Measurements from ENCODE around the gene COX8A.

Gene COX8A, protein sequence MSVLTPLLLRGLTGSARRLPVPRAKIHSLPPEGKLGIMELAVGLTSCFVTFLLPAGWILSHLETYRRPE

DNA sequence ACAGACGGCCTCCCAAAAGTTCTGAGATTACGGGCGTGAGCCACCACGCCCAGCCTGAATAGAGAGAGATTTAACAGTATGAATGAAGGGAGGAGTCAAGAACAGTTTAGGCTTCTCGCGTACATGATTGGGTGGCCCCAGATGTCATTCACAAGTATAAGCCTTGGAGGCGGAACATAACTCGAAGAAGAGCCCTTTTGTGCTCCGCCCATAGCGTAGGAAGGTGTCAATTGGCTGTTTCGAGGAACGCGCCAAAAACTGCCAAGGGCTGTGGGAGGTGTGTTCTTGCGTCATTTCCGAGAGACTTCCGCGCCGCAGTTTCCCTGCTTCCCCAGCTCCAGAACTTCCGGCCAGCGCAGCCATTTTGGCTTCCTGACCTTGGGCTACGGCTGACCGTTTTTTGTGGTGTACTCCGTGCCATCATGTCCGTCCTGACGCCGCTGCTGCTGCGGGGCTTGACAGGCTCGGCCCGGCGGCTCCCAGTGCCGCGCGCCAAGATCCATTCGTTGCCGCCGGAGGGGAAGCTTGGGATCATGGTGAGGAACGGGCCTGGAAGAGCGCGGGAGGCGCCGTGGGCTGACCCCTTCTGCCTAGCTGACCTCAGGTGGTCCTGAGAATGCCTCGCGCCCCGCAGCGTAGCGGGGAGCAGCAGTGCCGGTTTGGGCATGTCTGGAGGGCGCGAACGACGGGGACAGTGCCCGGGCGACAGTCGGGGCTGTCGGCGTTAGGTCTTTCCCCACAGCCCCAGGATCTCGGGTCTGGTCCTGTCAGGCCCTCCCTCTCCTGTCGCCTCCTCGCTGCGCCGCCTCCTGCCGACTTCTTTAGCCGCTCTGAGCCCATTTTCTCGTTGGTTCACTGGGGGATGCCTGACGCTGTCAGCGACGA lies at the start of gene COX8A:
COX8A (plus strand) TSS at position 362 of the 885 bp plus-strand sequence; CDS start at position 423, 61 bp downstream.
- Histone ChIP-seq H3K9me3 (ENCODE audit: control insufficient read depth in 2 of 2, low read length in 2 of 2) (no peaks in the 10 kb centered on the region), H3K4me3 (ENCODE audit: low read length in 2 of 2) (peak within 1 kb of the TSS; percentile 94 to 99), H3K27me3 (ENCODE audit: control insufficient read depth in 2 of 2, insufficient read depth in 2 of 2, low read length in 2 of 2) (no peaks in the 10 kb centered on the region), H3K36me3 (ENCODE audit: control insufficient read depth in 2 of 2, insufficient read depth in 2 of 2, low read length in 2 of 2) (peaks cover 0 to 17% of the 10 kb centered on the region in 2 donors), H3K9ac (ENCODE audit: low read depth in 1 of 2, low read length in 2 of 2) (peak within 1 kb of the TSS; percentile 99 to 100), H3K4me1 (ENCODE audit: control insufficient read depth in 2 of 2, insufficient read depth in 2 of 2, low read length in 2 of 2) (peaks cover 9 to 10% of the 10 kb centered on the region in 2 donors), H3K27ac (ENCODE audit: low read depth in 2 of 2, low read length in 2 of 2) (peak within 1 kb of the TSS; percentile 96 to 99)

DNA sequence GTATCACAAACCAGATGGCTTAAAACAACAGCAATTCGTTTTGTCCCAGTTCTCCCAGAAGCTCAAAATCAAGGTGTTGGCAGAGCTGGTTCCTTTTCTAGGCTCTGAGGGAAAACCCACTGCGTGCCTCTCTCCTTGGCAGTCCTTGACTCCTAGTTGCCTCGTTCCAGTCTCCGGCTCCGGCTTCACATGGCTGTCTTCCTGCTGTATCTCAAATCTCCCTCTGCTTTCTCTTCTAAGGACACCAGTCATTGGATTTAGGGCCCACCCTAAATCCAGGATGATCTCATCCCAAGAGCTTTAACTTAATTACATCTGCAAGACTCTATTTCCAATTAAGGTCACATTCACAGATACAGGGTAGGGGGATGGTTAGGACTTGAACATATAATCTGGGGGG lies 44.8 kb upstream of the COX8A start:
- no peak overlapping the region for H3K4me3 ChIP-seq (ENCODE audit: low read length in 2 of 2)
- no peaks in the 10 kb centered on the region for H3K27me3 ChIP-seq (ENCODE audit: control insufficient read depth in 2 of 2, insufficient read depth in 2 of 2, low read length in 2 of 2)
- no peak overlapping the region for H3K9ac ChIP-seq (ENCODE audit: low read depth in 1 of 2, low read length in 2 of 2)
- no peak overlapping the region for H3K27ac ChIP-seq (ENCODE audit: low read depth in 2 of 2, low read length in 2 of 2)
- no peaks in the 10 kb centered on the region for H3K36me3 ChIP-seq (ENCODE audit: control insufficient read depth in 2 of 2, insufficient read depth in 2 of 2, low read length in 2 of 2)
- H3K4me1 ChIP-seq (ENCODE audit: control insufficient read depth in 2 of 2, insufficient read depth in 2 of 2, low read length in 2 of 2) = no peaks in the 10 kb centered on the region
- no peaks in the 10 kb centered on the region for H3K9me3 ChIP-seq (ENCODE audit: control insufficient read depth in 2 of 2, low read length in 2 of 2)

DNA sequence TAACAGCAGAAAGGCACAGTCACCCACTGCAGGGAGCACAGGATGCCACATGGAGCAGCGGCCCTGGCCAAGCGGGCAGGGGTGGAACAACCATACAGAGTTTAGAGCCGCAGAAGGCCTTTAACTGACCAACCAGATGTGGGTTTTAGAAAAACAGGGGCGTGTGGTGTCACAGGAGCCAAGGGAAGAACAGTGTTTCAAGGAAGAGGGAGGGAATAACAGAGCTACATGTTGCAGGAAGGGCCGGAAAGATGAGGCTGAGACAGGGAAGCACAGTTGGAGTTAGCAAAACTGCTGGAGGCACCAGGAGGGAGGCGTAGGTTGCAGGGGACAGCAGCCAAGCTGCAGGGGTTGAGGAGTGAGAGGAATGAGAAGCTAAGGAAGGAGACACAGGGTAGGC lies 43.4 kb upstream of the COX8A start:
- H3K9ac ChIP-seq (ENCODE audit: low read depth in 1 of 2, low read length in 2 of 2) = no peak overlapping the region
- H3K27me3 ChIP-seq (ENCODE audit: control insufficient read depth in 2 of 2, insufficient read depth in 2 of 2, low read length in 2 of 2) = no peaks in the 10 kb centered on the region
- no peak overlapping the region for H3K27ac ChIP-seq (ENCODE audit: low read depth in 2 of 2, low read length in 2 of 2)
- no peaks in the 10 kb centered on the region for H3K36me3 ChIP-seq (ENCODE audit: control insufficient read depth in 2 of 2, insufficient read depth in 2 of 2, low read length in 2 of 2)
- no peak overlapping the region for H3K4me3 ChIP-seq (ENCODE audit: low read length in 2 of 2)
- H3K9me3 ChIP-seq (ENCODE audit: control insufficient read depth in 2 of 2, low read length in 2 of 2) = no peaks in the 10 kb centered on the region
- H3K4me1 ChIP-seq (ENCODE audit: control insufficient read depth in 2 of 2, insufficient read depth in 2 of 2, low read length in 2 of 2) = no peaks in the 10 kb centered on the region

DNA sequence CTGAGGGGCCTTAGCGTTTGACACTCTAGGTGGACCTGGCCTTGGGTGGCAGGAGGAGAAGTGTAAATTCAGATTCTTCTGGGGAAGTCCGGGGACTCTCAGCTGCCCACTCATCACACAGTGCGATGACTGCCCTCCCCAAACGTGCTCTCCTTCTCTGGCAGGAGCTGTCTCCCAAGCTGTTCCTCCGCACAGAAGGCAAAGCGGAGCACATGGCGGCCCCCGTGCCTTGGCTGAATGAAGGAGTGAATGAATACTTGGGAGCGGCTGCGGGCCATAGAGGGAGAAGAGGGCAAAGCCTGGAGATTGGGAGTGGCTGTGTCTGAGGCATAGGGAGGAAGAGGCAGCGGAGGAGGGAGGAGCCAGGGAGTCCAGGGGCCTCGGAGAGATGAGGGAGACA lies 42.5 kb upstream of the COX8A start:
- Histone ChIP-seq H3K36me3 (ENCODE audit: control insufficient read depth in 2 of 2, insufficient read depth in 2 of 2, low read length in 2 of 2) (no peaks in the 10 kb centered on the region), H3K4me3 (ENCODE audit: low read length in 2 of 2) (no peak overlapping the region), H3K27me3 (ENCODE audit: control insufficient read depth in 2 of 2, insufficient read depth in 2 of 2, low read length in 2 of 2) (no peaks in the 10 kb centered on the region), H3K27ac (ENCODE audit: low read depth in 2 of 2, low read length in 2 of 2) (no peak overlapping the region), H3K4me1 (ENCODE audit: control insufficient read depth in 2 of 2, insufficient read depth in 2 of 2, low read length in 2 of 2) (no peaks in the 10 kb centered on the region), H3K9ac (ENCODE audit: low read depth in 1 of 2, low read length in 2 of 2) (no peak overlapping the region), H3K9me3 (ENCODE audit: control insufficient read depth in 2 of 2, low read length in 2 of 2) (no peaks in the 10 kb centered on the region)

DNA sequence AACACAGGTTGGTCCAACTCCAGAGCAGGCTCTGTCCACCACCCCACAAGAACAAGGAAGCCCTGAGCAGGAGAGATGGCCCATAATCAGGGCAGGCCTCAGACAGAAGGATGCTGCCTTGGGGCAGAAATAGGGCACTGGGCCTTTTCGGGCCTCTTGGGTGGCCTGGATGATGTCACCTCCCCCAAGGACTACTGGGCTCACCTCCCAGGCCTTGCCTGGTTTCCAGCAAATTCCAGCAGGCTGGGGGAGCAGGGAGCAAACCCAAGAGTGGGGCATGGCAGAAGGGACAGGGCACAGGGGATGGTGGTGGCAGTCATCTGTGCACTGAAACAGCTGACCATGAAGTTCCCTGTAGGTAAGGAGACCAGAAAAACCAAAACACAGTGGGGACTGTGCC lies 41.0 kb upstream of the COX8A start:
- no peak overlapping the region for H3K27ac ChIP-seq (ENCODE audit: low read depth in 2 of 2, low read length in 2 of 2)
- H3K4me1 ChIP-seq (ENCODE audit: control insufficient read depth in 2 of 2, insufficient read depth in 2 of 2, low read length in 2 of 2) = peaks cover 0 to 6% of the 10 kb centered on the region in 2 donors
- no peak overlapping the region for H3K4me3 ChIP-seq (ENCODE audit: low read length in 2 of 2)
- H3K36me3 ChIP-seq (ENCODE audit: control insufficient read depth in 2 of 2, insufficient read depth in 2 of 2, low read length in 2 of 2) = no peaks in the 10 kb centered on the region
- H3K9me3 ChIP-seq (ENCODE audit: control insufficient read depth in 2 of 2, low read length in 2 of 2) = no peaks in the 10 kb centered on the region
- H3K9ac ChIP-seq (ENCODE audit: low read depth in 1 of 2, low read length in 2 of 2) = no peak overlapping the region
- H3K27me3 ChIP-seq (ENCODE audit: control insufficient read depth in 2 of 2, insufficient read depth in 2 of 2, low read length in 2 of 2) = no peaks in the 10 kb centered on the region

DNA sequence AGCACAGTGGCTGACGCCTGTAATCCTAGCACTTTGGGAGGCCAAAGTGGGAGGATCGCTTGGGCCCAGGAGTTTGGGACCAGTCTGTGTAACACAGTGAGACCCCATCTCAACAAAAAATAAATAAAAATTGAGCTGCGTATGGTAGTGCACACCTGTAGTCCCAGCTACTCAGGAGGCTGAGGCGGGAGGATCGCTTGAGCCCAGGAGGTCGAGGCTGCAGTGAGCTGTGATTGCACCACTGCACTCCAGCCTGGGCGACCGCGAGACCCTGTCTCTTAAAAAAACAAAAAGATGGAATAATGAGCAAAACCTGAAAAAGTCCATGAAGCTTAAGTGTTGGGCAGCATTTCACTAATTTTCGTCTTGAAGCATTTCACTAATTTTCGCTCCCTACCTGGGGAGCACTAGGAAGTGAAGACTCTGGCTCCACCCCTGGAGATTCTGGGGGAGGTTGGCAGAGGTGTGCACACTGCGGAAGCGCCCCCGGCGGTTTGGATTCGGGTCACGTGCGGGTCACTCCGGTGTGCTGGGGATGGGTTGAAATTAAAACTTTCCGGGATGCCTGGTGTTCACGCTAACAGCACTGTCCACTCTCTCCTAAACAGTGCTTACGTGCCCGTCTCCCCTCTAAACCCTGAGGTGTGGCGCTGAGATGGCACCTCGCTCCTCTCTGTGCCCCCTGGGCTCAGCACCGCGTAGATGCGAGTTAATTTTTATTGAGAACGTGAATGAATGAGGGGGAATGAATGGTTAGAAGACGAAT lies 36.5 kb upstream of the COX8A start:
- Histone ChIP-seq H3K4me1 (ENCODE audit: control insufficient read depth in 2 of 2, insufficient read depth in 2 of 2, low read length in 2 of 2) (peaks cover 13 to 18% of the 10 kb centered on the region in 2 donors), H3K9ac (ENCODE audit: low read depth in 1 of 2, low read length in 2 of 2) (peak overlapping the region in 1 of 2 donors; percentile 62), H3K36me3 (ENCODE audit: control insufficient read depth in 2 of 2, insufficient read depth in 2 of 2, low read length in 2 of 2) (no peaks in the 10 kb centered on the region), H3K4me3 (ENCODE audit: low read length in 2 of 2) (peak overlapping the region; percentile 47 to 84), H3K27ac (ENCODE audit: low read depth in 2 of 2, low read length in 2 of 2) (peak overlapping the region; percentile 4 to 69), H3K27me3 (ENCODE audit: control insufficient read depth in 2 of 2, insufficient read depth in 2 of 2, low read length in 2 of 2) (no peaks in the 10 kb centered on the region), H3K9me3 (ENCODE audit: control insufficient read depth in 2 of 2, low read length in 2 of 2) (no peaks in the 10 kb centered on the region)

DNA sequence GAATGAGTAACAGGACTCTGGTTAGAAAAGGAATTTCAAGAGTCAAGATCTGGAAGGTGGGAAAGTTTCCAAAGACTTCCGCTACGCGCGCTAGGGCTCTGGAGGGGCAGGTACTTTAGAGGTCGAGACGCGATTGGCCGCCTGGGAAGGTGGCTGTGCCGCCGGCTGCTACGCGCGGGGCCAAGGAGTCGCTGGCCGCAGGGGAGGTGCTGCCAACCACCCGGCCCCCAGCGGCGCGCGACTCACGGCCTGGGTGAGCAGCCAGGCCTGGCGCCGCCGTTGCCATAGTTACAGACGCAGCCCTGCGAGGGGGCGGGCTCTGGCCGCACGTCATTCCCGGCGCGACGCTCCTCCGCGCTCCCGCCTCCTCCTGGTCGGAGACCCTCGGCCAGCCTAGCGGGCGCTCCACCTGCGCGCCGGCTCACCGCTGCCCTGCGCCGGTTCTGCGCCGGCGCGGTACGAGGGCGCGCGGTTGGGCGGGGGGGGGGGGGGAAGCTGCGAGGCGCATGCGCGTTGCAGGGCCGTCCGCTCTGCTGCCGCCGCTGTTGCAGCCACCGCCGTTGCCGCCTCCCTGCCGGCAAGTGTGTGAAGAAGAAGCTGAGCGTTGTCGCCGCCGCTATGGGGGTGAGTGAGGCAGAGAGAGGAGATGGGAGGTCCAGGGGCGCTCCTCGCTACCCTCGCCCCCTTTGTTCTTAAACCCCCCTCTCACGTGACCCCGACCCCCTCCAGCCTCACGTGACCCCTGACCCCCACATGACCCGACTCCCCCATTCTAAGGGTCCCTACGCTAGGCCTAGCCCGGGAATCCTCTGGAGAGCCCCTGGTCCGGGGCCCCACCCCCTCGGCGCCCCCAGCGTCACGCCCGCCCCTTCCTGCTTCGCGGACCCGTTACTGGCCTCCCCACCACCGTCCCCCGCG lies 35.7 kb upstream of the COX8A start, which contains the start of gene NAA40:
NAA40 (plus strand) TSS at position 524 of the 918 bp plus-strand sequence; CDS start at position 619, 95 bp downstream.
- Histone ChIP-seq H3K9ac (ENCODE audit: low read depth in 1 of 2, low read length in 2 of 2) (peak within 1 kb of the TSS; percentile 62 to 72), H3K27ac (ENCODE audit: low read depth in 2 of 2, low read length in 2 of 2) (peak within 1 kb of the TSS; percentile 65 to 69), H3K9me3 (ENCODE audit: control insufficient read depth in 2 of 2, low read length in 2 of 2) (no peaks in the 10 kb centered on the region), H3K4me1 (ENCODE audit: control insufficient read depth in 2 of 2, insufficient read depth in 2 of 2, low read length in 2 of 2) (peaks cover 19 to 21% of the 10 kb centered on the region in 2 donors), H3K36me3 (ENCODE audit: control insufficient read depth in 2 of 2, insufficient read depth in 2 of 2, low read length in 2 of 2) (no peaks in the 10 kb centered on the region), H3K4me3 (ENCODE audit: low read length in 2 of 2) (peak within 1 kb of the TSS; percentile 79 to 86), H3K27me3 (ENCODE audit: control insufficient read depth in 2 of 2, insufficient read depth in 2 of 2, low read length in 2 of 2) (no peaks in the 10 kb centered on the region)

DNA sequence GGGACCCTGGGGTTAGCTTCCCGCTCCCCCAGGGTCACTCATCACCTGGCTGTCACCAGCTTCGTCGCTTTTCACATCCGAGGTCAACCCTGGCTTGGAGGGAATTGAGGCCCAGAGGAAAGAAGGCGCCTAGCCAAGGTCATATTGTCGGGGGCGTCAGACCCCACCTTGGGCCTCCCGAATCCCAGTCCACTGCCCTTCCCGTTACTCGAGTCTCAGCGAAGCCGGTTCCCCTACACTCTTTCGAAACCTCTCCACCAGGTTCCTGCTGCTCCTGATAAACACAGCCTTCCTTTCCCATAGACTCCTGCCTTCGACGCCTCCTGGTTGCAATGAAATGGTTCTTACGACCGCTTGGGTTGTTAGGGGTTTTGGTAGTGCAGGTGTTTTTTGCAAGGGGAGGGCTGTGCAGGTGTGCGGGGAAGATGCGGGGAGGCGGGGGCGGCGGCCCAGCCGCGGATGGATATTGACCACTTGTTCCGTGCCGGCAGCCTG lies 35.0 kb upstream of the COX8A start:
- Histone ChIP-seq H3K36me3 (ENCODE audit: control insufficient read depth in 2 of 2, insufficient read depth in 2 of 2, low read length in 2 of 2) (no peaks in the 10 kb centered on the region), H3K9me3 (ENCODE audit: control insufficient read depth in 2 of 2, low read length in 2 of 2) (no peaks in the 10 kb centered on the region), H3K4me3 (ENCODE audit: low read length in 2 of 2) (peak overlapping the region; percentile 79 to 86), H3K27me3 (ENCODE audit: control insufficient read depth in 2 of 2, insufficient read depth in 2 of 2, low read length in 2 of 2) (no peaks in the 10 kb centered on the region), H3K9ac (ENCODE audit: low read depth in 1 of 2, low read length in 2 of 2) (peak overlapping the region; percentile 62 to 72), H3K4me1 (ENCODE audit: control insufficient read depth in 2 of 2, insufficient read depth in 2 of 2, low read length in 2 of 2) (peaks cover 22 to 24% of the 10 kb centered on the region in 2 donors), H3K27ac (ENCODE audit: low read depth in 2 of 2, low read length in 2 of 2) (peak overlapping the region; percentile 65 to 69)

DNA sequence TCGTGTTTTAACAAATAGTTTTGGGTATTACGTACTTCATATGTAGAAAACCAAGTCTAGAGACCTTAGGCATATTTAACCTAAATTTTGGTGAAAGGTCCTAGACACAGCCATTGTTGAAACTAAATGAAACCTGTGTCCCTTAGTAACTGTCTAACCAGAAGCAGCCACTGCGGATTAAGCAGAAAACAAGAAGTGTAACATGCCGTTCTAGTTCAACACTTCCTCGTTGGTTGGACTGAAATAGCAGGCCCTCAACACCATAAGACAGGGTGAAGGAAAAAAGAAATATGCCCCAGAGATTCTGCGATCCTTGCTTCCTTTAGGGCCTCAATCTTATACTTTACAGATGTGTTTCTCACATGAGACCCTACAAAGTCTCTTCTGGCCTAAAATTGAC lies 33.6 kb upstream of the COX8A start:
- no peaks in the 10 kb centered on the region for H3K9me3 ChIP-seq (ENCODE audit: control insufficient read depth in 2 of 2, low read length in 2 of 2)
- peak overlapping the region in 1 of 2 donors; percentile 10 for H3K27ac ChIP-seq (ENCODE audit: low read depth in 2 of 2, low read length in 2 of 2)
- no peaks in the 10 kb centered on the region for H3K27me3 ChIP-seq (ENCODE audit: control insufficient read depth in 2 of 2, insufficient read depth in 2 of 2, low read length in 2 of 2)
- peaks cover 32 to 35% of the 10 kb centered on the region in 2 donors for H3K4me1 ChIP-seq (ENCODE audit: control insufficient read depth in 2 of 2, insufficient read depth in 2 of 2, low read length in 2 of 2)
- H3K36me3 ChIP-seq (ENCODE audit: control insufficient read depth in 2 of 2, insufficient read depth in 2 of 2, low read length in 2 of 2) = no peaks in the 10 kb centered on the region
- no peak overlapping the region for H3K9ac ChIP-seq (ENCODE audit: low read depth in 1 of 2, low read length in 2 of 2)
- no peak overlapping the region for H3K4me3 ChIP-seq (ENCODE audit: low read length in 2 of 2)

Measured in mucosa of rectum (tissue), 2 donors.